Effector memory CD4-positive, alpha-beta T cell (primary cell): ENCODE data around the gene URB2.

Source experiments
- DNase-seq, 3 donors: peaks; one replicate each; pipeline ENCODE4 v3.0.0-alpha.2; 2020
- H3K27ac ChIP-seq: 2 replicates; pipeline ENCODE4 v1.7.0; 2013; ENCODE audit warnings: mild to moderate bottlenecking, low read length, moderate library complexity; ENCODE audit not compliant: insufficient read depth, poor library complexity, severe bottlenecking
- H3K27me3 ChIP-seq: replicated peaks from 2 replicates; pipeline ENCODE4 v1.7.0; 2013; ENCODE audit warnings: mild to moderate bottlenecking, low read length; ENCODE audit not compliant: insufficient read depth, control insufficient read depth, poor library complexity, severe bottlenecking
- H3K36me3 ChIP-seq: 2 replicates; pipeline ENCODE4 v1.7.0; 2013; ENCODE audit warnings: mild to moderate bottlenecking, low read length, moderate library complexity; ENCODE audit not compliant: control insufficient read depth, insufficient read depth
- H3K4me1 ChIP-seq: 2 replicates; pipeline ENCODE4 v1.7.0; 2013; ENCODE audit warnings: low read length, mild to moderate bottlenecking; ENCODE audit not compliant: control insufficient read depth, insufficient read depth, poor library complexity, severe bottlenecking
- H3K4me3 ChIP-seq: 2 replicates; pipeline ENCODE4 v1.7.0; 2013; ENCODE audit warnings: low read length, low read depth, mild to moderate bottlenecking; ENCODE audit not compliant: insufficient read depth, poor library complexity, severe bottlenecking
- H3K9me3 ChIP-seq: 2 replicates; pipeline ENCODE4 v1.7.0; 2013; ENCODE audit warnings: mild to moderate bottlenecking, low read length, moderate library complexity; ENCODE audit not compliant: control insufficient read depth

URB2 gene

DNA sequence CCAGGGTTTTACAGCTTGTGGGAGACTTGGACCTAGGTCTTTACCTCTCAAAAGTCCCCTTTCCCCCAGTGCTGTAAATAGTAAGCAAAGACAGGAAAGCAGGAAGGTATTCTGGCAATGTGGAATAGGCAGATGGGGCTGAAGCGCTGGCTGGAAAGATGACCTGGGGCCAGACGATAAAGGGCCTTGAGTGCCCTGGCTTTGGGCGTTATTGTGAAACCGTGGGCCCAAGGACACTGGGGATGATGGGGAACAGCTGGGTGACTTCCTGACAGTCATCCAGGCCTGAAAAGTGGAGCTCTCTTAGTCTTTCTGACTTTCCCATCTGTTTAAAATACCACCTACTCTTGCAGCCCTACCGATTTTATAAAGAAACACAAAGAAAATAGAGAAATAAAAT is 16.3 kb downstream of the URB2 start:
- DNase-seq = no peak
- Histone ChIP-seq H3K36me3 (peaks cover 45% of the 10 kb centered on the region), H3K9me3 (no peaks in the 10 kb centered on the region), H3K4me3 (no peak overlapping the region), H3K27me3 (no peaks in the 10 kb centered on the region), H3K4me1 (no peaks in the 10 kb centered on the region), H3K27ac (no peak overlapping the region)

- Histone ChIP-seq H3K36me3 (peaks cover 44% of the 10 kb centered on the region), H3K4me1 (no peaks in the 10 kb centered on the region), H3K27ac (no peak overlapping the region), H3K4me3 (no peak overlapping the region), H3K27me3 (no peaks in the 10 kb centered on the region), H3K9me3 (no peaks in the 10 kb centered on the region)
- DNase-seq = no peak
These were observed 16.9 kb downstream of the URB2 start for GRCh38 chr1:229642970-229643369.

GRCh38 chr1:229643996-229644745 is 18.1 kb downstream of the URB2 start:
- H3K4me1 ChIP-seq = no peaks in the 10 kb centered on the region
- no peaks in the 10 kb centered on the region for H3K9me3 ChIP-seq
- peaks cover 53% of the 10 kb centered on the region for H3K36me3 ChIP-seq
- H3K4me3 ChIP-seq = no peak overlapping the region
- no peak overlapping the region for H3K27ac ChIP-seq
- H3K27me3 ChIP-seq = no peaks in the 10 kb centered on the region
- no peak for DNase-seq

GRCh38 chr1:229645324-229645993 is 19.4 kb downstream of the URB2 start:
- no peak overlapping the region for H3K4me3 ChIP-seq
- DNase-seq = no peak
- no peaks in the 10 kb centered on the region for H3K9me3 ChIP-seq
- no peaks in the 10 kb centered on the region for H3K27me3 ChIP-seq
- peaks cover 61% of the 10 kb centered on the region for H3K36me3 ChIP-seq
- no peaks in the 10 kb centered on the region for H3K4me1 ChIP-seq
- no peak overlapping the region for H3K27ac ChIP-seq

DNA sequence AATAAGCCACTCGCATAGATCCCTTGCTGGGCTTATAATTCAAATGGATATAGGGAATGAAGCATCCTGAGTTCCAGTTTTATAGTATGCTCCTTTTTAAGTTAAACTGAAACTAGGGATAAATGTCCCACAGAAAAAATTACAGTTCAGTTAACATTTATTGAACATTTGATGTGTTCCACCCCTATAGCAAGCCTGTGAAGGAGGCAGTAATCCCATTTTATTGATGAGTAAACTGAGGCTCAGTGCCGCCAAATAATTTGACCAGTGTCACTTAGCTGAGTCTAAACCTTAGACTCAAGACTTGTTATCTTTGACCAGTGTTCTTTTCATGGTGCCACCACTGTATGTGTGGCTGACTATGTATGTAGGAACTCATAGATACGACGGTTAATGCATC is 22.4 kb downstream of the URB2 start:
- no peaks in the 10 kb centered on the region for H3K4me1 ChIP-seq
- H3K9me3 ChIP-seq = no peaks in the 10 kb centered on the region
- no peak overlapping the region for H3K4me3 ChIP-seq
- H3K27me3 ChIP-seq = no peaks in the 10 kb centered on the region
- no peak for DNase-seq
- H3K36me3 ChIP-seq = peaks cover 64% of the 10 kb centered on the region
- no peak overlapping the region for H3K27ac ChIP-seq

GRCh38 chr1:229650045-229650444 is 24.0 kb downstream of the URB2 start:
- no peak overlapping the region for H3K4me3 ChIP-seq
- H3K36me3 ChIP-seq = peaks cover 57% of the 10 kb centered on the region
- no peaks in the 10 kb centered on the region for H3K4me1 ChIP-seq

GRCh38 chr1:229651546-229651945 is 25.5 kb downstream of the URB2 start:
- no peaks in the 10 kb centered on the region for H3K4me1 ChIP-seq
- no peak for DNase-seq
- no peak overlapping the region for H3K4me3 ChIP-seq
- H3K27ac ChIP-seq = no peak overlapping the region
- no peaks in the 10 kb centered on the region for H3K27me3 ChIP-seq
- peaks cover 58% of the 10 kb centered on the region for H3K36me3 ChIP-seq
- H3K9me3 ChIP-seq = no peaks in the 10 kb centered on the region

More at GRCh38 chr1:229650045-229650444, 24.0 kb downstream of the URB2 start:
- DNase-seq = no peak
- H3K27ac ChIP-seq = no peak overlapping the region
- no peaks in the 10 kb centered on the region for H3K9me3 ChIP-seq
- no peaks in the 10 kb centered on the region for H3K27me3 ChIP-seq

DNA sequence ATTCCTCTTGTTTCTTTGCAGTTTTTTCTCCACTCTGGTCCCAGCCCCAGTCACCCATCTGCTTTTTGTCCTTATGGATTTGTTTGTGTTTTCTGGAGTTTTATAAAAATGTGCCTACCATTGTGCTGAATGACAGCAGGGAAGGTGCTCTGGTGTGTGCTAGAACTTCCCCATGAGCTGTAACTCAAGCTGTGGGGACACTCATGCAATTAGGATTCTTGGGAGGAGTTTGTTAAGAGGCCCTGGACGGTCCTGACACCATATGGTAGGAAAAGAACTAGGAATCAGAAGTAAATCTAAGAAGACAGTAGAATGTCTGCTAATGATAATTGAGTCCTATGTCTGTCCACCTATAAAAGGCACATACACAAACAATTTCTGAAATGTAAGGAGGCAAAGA is 27.4 kb downstream of the URB2 start:
- no peak overlapping the region for H3K27ac ChIP-seq
- H3K4me1 ChIP-seq = no peaks in the 10 kb centered on the region
- H3K27me3 ChIP-seq = no peaks in the 10 kb centered on the region
- H3K4me3 ChIP-seq = no peak overlapping the region
- no peaks in the 10 kb centered on the region for H3K9me3 ChIP-seq
- H3K36me3 ChIP-seq = peaks cover 46% of the 10 kb centered on the region
- DNase-seq = no peak

GRCh38 chr1:229655781-229656180 is 29.7 kb downstream of the URB2 start:
- no peak overlapping the region for H3K4me3 ChIP-seq
- H3K27ac ChIP-seq = no peak overlapping the region
- H3K4me1 ChIP-seq = no peaks in the 10 kb centered on the region
- no peaks in the 10 kb centered on the region for H3K27me3 ChIP-seq
- H3K36me3 ChIP-seq = peaks cover 39% of the 10 kb centered on the region
- H3K9me3 ChIP-seq = no peaks in the 10 kb centered on the region
- DNase-seq = no peak

DNA sequence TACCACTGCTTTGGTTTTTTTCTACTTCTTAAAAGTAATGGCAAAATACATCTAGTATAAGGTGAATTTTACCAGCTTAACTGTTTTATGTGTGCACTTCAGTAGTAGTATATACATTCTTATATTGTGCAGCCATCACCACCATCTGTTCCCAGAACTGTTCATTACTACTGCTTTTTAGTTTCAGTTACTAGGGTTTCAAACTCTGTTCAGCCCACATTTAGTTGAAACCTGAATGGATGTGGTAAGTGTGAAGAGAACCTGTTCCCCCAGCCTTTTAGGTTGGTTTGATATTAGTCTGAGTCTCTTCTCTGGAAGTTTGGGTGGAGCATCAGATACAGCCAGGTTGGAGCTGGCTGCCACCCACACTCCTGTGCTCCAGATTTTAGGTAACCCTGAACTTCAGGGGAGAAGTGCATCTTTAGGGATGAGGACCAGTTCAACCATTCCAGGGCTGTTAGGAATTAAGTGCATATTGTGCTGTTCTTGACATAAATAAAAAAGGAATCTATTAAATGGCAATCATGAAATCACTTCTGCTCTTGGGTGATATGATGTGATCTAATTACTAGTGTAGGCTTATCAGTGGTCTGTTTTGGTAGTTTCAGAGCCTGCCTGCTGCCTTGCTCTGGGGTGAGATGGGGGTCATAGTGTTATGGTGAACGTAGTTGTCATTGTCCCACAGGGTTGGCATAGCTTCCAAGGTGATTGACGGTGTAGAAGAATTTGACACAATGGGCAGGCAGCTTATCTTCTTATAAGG is 32.1 kb downstream of the URB2 start:
- peaks cover 6% of the 10 kb centered on the region for H3K4me1 ChIP-seq
- H3K4me3 ChIP-seq = no peak overlapping the region
- H3K27ac ChIP-seq = no peak overlapping the region
- no peaks in the 10 kb centered on the region for H3K27me3 ChIP-seq
- H3K36me3 ChIP-seq = peaks cover 35% of the 10 kb centered on the region
- no peak for DNase-seq
- no peaks in the 10 kb centered on the region for H3K9me3 ChIP-seq
